HepG2 (cell line): ENCODE data around the gene PPCS. TPM values are rescaled to one million over a fixed set of nuclear protein-coding genes. Genes with fewer than 3 reads are reported as not detected.

Experiments
- CBX1 ChIP-seq: IDR thresholded peaks from one replicate; pipeline ENCODE4 v1.6.1; 2016; ENCODE audit warnings: antibody characterized with exemption, low read depth
- EHMT2 ChIP-seq: fragments of 200-600 bp; sonication (generic); IDR thresholded peaks from 2 replicates; pipeline ENCODE4 v1.7.0; 2017; ENCODE audit warnings: antibody characterized with exemption, low read depth, low read length, borderline replicate concordance
- HDAC6 ChIP-seq: fragments of 200-600 bp; sonication (generic); IDR thresholded peaks from 2 replicates; pipeline ENCODE4 v1.7.0; 2017; ENCODE audit warnings: mild to moderate bottlenecking, antibody characterized with exemption, low read length, low read depth
- KDM2A ChIP-seq: sonication (generic); formaldehyde crosslinking; IDR thresholded peaks from 2 replicates; pipeline ENCODE4 v1.4.0; 2020; ENCODE audit warnings: low read depth, missing genetic modification reagents, borderline replicate concordance
- MXI1 ChIP-seq: IDR thresholded peaks from 3 replicates; pipeline ENCODE4 v1.6.1; 2012; ENCODE audit warnings: low read depth, low read length, inconsistent platforms, borderline replicate concordance
- MYNN ChIP-seq: sonication (generic); formaldehyde crosslinking; IDR thresholded peaks from 2 replicates; pipeline ENCODE4 v1.4.0; 2020; ENCODE audit warnings: mild to moderate bottlenecking, low read depth, missing genetic modification reagents
- REST ChIP-seq, 2 experiments: IDR thresholded peaks; 2 replicates each; pipeline ENCODE4 v1.6.1; 2011 to 2012; ENCODE audit warnings: low read length in 2 of 2, borderline replicate concordance in 1 of 2, low read depth in 1 of 2, mild to moderate bottlenecking in 1 of 2, moderate library complexity in 1 of 2
- SCMH1 ChIP-seq: sonication (generic); formaldehyde crosslinking; IDR thresholded peaks from 2 replicates; pipeline ENCODE4 v1.9.0; 2021; ENCODE audit warnings: missing genetic modification reagents, mild to moderate bottlenecking, borderline replicate concordance
- THYN1 ChIP-seq: sonication (generic); formaldehyde crosslinking; IDR thresholded peaks from 2 replicates; pipeline ENCODE4 v1.8.1; 2023; ENCODE audit warnings: low read depth, mild to moderate bottlenecking, moderate library complexity, missing genetic modification reagents, borderline replicate concordance
- WIZ ChIP-seq: sonication (generic); formaldehyde crosslinking; IDR thresholded peaks from 2 replicates; pipeline ENCODE4 v1.5.1; 2020; ENCODE audit warnings: mild to moderate bottlenecking, missing genetic modification reagents
- YEATS2 ChIP-seq: sonication (generic); formaldehyde crosslinking; IDR thresholded peaks from 2 replicates; pipeline ENCODE4 v1.4.0; 2020; ENCODE audit warnings: missing genetic modification reagents, borderline replicate concordance
- ZC3H13 ChIP-seq: sonication (generic); formaldehyde crosslinking; IDR thresholded peaks from 2 replicates; pipeline ENCODE4 v1.8.1; 2023; ENCODE audit warnings: mild to moderate bottlenecking, missing genetic modification reagents, moderate library complexity
- ZNF24 ChIP-seq: fragments of 450-650 bp; IDR thresholded peaks from 2 replicates; pipeline ENCODE4 v1.6.1; 2017; ENCODE audit warnings: antibody characterized with exemption, mild to moderate bottlenecking
- ZNF3 ChIP-seq: IDR thresholded peaks from 2 replicates; pipeline ENCODE4 v1.7.0; 2017; ENCODE audit warnings: inconsistent platforms
- ZNF383 ChIP-seq: sonication (generic); formaldehyde crosslinking; IDR thresholded peaks from 2 replicates; pipeline ENCODE4 v1.4.0; 2020; ENCODE audit warnings: missing genetic modification reagents, mild to moderate bottlenecking, borderline replicate concordance
- ZNF451 ChIP-seq: sonication (generic); formaldehyde crosslinking; IDR thresholded peaks from 2 replicates; pipeline ENCODE4 v1.5.0; 2020; ENCODE audit warnings: mild to moderate bottlenecking, missing genetic modification reagents
- ZNF740 ChIP-seq: sonication (generic); formaldehyde crosslinking; IDR thresholded peaks from 2 replicates; pipeline ENCODE4 v1.4.0; 2020; ENCODE audit warnings: missing genetic modification reagents
- polyA plus RNA-seq, 8 experiments: library from polyadenylated mRNA; depleted of rRNA in 3 of 8; stranded (reverse) in 7 of 8; unstranded in 1 of 8; fragments of >200 nt; fragmentation: Illumina TruSeq in 4 of 8; extraction: Trizol in 4 of 8; gene quantifications; 2 replicates each; pipeline versions ENCODE4 v1.2.1 to v1.2.3, GENCODE V29; 2011 to 2016; ENCODE audit warnings: low read depth in 4 of 8, missing spikeins in 1 of 8, mixed read lengths in 1 of 8; ENCODE audit not compliant: insufficient read depth in 1 of 8
- total RNA-seq, 5 experiments: library from RNA; depleted of rRNA; stranded (reverse); fragments of >200 nt; fragmentation: Illumina TruSeq; extraction: Trizol; gene quantifications; 2 replicates each; pipeline ENCODE4 v1.2.3, GENCODE V29; 2016; ENCODE audit warnings: low read depth in 1 of 5
- TF ChIP-seq, protein P1 (sequence below): sonication (generic); formaldehyde crosslinking; IDR thresholded peaks from 2 replicates; pipeline ENCODE4 v1.4.0; 2020; ENCODE audit warnings: missing genetic modification reagents; ENCODE audit errors: not compliant biosample characterization
- TF ChIP-seq, protein P2 (sequence below): sonication (generic); formaldehyde crosslinking; IDR thresholded peaks from 2 replicates; pipeline ENCODE4 v1.4.0; 2020; ENCODE audit warnings: missing genetic modification reagents, borderline replicate concordance
- TF ChIP-seq, protein P3 (sequence below): sonication (generic); formaldehyde crosslinking; conservative IDR thresholded peaks from 2 replicates; pipeline ENCODE4 v1.8.1; 2023; ENCODE audit warnings: missing genetic modification reagents

Gene PPCS
- total and polyA plus RNA-seq, 2 of the 13 experiments (the other 11 are each of a cell fraction or from before 2014, with no cell fraction given), result 13.4 to 38.9 TPM

GRCh38 chr1:42462828-42463763 lies 6.8 kb downstream of the PPCS start, which contains the start of gene CCDC30 (continued):
- peak; percentile 97 for TF ChIP-seq MXI1
- TF ChIP-seq, protein P1, sequence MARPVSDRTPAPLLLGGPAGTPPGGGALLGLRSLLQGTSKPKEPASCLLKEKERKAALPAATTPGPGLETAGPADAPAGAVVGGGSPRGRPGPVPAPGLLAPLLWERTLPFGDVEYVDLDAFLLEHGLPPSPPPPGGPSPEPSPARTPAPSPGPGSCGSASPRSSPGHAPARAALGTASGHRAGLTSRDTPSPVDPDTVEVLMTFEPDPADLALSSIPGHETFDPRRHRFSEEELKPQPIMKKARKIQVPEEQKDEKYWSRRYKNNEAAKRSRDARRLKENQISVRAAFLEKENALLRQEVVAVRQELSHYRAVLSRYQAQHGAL, result no peak
- peak; percentile 79 for TF ChIP-seq YEATS2 (CRISPR knock-in tag)
- TF ChIP-seq, protein P2, sequence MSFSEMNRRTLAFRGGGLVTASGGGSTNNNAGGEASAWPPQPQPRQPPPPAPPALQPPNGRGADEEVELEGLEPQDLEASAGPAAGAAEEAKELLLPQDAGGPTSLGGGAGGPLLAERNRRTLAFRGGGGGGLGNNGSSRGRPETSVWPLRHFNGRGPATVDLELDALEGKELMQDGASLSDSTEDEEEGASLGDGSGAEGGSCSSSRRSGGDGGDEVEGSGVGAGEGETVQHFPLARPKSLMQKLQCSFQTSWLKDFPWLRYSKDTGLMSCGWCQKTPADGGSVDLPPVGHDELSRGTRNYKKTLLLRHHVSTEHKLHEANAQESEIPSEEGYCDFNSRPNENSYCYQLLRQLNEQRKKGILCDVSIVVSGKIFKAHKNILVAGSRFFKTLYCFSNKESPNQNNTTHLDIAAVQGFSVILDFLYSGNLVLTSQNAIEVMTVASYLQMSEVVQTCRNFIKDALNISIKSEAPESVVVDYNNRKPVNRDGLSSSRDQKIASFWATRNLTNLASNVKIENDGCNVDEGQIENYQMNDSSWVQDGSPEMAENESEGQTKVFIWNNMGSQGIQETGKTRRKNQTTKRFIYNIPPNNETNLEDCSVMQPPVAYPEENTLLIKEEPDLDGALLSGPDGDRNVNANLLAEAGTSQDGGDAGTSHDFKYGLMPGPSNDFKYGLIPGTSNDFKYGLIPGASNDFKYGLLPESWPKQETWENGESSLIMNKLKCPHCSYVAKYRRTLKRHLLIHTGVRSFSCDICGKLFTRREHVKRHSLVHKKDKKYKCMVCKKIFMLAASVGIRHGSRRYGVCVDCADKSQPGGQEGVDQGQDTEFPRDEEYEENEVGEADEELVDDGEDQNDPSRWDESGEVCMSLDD (CRISPR knock-in tag), result no peak
- no peak for TF ChIP-seq ZNF24
- TF ChIP-seq EHMT2, result no peak
- no peak for TF ChIP-seq ZNF383 (CRISPR knock-in tag)
- no peak for TF ChIP-seq HDAC6
- TF ChIP-seq MYNN, result no peak
- TF ChIP-seq ZNF3 (CRISPR knock-in tag), result no peak
- peak; percentile 98 for TF ChIP-seq KDM2A (CRISPR knock-in tag)
- TF ChIP-seq, protein P3, sequence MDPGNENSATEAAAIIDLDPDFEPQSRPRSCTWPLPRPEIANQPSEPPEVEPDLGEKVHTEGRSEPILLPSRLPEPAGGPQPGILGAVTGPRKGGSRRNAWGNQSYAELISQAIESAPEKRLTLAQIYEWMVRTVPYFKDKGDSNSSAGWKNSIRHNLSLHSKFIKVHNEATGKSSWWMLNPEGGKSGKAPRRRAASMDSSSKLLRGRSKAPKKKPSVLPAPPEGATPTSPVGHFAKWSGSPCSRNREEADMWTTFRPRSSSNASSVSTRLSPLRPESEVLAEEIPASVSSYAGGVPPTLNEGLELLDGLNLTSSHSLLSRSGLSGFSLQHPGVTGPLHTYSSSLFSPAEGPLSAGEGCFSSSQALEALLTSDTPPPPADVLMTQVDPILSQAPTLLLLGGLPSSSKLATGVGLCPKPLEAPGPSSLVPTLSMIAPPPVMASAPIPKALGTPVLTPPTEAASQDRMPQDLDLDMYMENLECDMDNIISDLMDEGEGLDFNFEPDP (CRISPR knock-in tag), result no peak
- TF ChIP-seq REST (IDR thresholded peaks at IDR 0.05; ENCODE audit: borderline replicate concordance in 1 of 2, low read depth in 1 of 2, low read length in 2 of 2), result no peak
- no peak for TF ChIP-seq ZC3H13 (CRISPR knock-in tag)
- no peak for TF ChIP-seq SCMH1 (CRISPR knock-in tag)
- TF ChIP-seq THYN1 (CRISPR knock-in tag), result no peak
- no peak for TF ChIP-seq CBX1
- no peak for TF ChIP-seq ZNF740 (CRISPR knock-in tag)
- TF ChIP-seq WIZ (CRISPR knock-in tag), result no peak
- no peak for TF ChIP-seq ZNF451
